Activated CD8-positive, alpha-beta memory T cell treated with anti-CD3 and anti-CD28 coated beads for 4 hours (primary cell): Measurements from ENCODE around the gene PCCA.

Source experiments
- DNase-seq, 2 donors: peaks; one replicate each; pipeline ENCODE4 v3.0.0-alpha.2; 2020; ENCODE audit warnings: low read depth in 2 of 2

PCCA gene

GRCh38 chr13:100461309-100462030, 372.6 kb downstream of the PCCA start:
- DNase-seq: no peak

DNA sequence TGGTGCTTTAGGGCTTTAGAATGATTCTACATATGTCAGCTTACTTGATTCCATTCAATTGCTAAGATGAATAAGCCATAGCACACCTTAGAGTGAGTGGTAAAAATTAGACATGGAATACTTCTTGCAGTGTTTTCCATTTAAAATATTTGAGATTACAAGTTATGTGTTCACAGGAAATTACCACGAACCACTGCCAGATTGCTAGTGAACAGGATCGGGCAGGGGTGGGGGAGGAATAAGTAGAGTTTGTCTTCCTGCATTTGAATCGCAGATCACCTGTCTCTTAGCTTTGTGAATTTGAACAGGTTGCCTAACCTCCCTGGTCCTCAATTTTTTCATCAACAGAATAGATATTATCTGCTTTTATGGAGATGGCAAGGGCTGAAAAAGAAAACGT, 375.1 kb downstream of the PCCA start:
- DNase-seq: no peak

- no peak for DNase-seq
These were observed 376.7 kb downstream of the PCCA start for GRCh38 chr13:100465558-100465957.

DNA sequence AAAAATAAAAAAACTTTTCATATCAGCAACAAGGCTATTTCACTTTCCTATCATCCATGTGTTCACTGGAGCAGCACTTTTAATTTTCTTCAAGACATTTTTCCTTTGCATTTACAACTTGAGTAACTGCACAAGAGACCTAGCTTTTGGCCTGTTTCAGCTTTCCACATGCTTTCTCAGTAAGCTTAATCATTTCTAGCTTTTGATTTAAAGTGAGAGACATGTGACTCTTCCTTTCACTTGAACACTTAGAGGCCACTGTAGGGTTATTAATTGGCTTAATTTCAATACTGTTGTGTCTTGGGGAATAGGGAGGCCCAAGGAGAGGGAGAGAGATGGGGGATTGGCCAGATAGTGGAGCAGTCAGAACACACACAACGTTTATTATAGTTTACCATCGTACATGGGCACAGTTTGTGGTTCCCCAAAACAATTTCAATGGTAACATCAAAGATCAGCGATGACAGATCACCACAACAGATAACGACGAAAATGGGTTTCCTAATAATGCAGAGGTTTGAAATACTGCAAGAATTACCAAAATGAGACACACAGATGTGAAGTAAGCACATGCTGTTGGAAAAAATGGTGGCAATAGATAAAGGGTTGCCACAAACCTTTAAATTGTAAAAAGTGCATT, 382.1 kb downstream of the PCCA start:
- no peak for DNase-seq

DNA sequence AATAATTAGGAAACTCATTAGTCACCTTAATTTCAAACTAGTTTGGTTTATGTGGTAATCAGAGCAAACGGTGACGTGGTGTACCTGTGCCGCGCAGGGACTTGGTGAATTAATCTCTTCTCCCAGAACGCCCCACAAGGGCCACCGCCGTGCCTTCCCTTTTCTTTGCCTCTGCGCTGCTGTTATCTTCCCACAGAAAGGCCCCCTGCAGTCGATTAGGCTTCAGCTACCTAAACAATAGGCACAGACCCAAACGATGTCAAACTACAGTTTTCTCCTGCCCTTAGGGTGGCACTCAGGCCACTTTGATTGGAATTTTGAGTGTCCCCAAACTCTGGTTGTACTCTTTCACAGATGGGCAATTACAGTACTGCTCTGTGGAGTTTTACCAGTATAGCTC, 384.2 kb downstream of the PCCA start:
- DNase-seq: no peak

GRCh38 chr13:100473501-100474044, 384.7 kb downstream of the PCCA start:
- DNase-seq: no peak

DNA sequence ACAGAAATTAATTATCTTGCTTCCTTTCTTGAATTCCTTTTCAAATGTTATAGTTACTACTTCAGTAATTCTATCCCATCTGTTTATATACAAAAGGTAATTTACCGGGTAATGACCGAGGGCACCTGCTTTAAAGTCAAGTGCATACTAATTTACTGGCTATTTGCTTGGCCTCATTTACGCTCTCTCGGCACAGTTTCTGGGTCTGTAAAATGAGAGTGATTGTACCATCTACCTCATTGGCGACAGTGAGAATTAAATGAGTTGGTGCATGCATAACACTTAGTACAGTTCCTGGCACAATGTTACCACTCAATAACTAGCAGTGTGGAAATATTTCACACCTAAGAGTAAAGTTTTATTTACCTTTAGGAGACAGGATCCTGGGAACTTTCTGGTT, 388.1 kb downstream of the PCCA start:
- no peak for DNase-seq

DNA sequence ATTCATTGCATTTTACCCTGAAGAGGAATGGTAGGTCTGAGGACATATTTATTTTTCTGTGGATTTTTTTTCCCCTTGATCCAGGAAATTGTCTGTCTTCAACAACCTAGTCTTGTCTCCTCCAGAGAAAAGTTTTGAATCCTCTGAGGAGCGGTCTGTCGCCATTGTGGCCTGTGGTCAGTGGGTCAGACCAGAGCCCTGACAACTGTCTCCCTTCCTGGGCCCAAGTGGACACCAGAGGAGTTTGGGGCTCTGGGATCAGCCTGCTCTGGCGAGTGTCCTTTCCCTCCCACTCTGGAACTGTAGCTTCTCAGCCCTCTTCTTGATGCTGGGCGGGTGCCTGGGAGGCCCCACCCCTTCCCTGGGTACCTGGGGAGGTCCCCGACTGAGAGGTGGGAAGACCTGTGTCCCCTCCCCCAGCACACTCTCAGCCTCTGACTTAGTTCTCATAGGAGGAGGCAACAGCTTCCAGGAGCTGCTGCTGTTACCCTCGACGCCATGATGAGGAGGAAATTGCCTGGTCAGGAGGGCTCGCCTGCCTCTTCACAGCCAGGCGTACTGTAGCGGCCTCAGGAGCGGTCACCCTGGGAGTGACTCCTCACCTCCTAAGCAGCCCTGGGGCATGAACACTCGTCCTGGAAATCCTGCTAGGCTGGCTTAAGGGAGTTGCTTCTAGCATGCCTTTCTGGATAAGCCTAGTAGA, 389.4 kb downstream of the PCCA start:
- DNase-seq: no peak

DNA sequence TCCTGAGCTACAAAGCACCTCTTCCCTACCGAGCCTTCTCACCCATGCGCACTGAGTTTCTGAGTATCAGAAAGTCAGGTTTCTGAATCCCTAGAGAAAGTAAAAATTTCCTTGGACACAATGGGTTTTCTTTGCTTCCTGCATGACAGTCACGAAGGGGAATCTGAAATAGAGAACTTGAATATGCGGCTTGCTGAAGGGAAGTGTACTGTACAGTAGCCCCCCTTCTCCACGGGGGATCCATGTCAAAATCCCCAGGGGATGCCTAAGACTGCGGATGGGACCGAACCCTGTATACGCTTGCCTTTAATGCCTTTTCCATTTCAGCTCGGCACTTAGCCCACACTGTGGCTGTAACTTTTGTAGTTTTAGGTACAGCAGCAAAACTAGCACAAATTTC, 391.8 kb downstream of the PCCA start:
- DNase-seq: no peak

DNA sequence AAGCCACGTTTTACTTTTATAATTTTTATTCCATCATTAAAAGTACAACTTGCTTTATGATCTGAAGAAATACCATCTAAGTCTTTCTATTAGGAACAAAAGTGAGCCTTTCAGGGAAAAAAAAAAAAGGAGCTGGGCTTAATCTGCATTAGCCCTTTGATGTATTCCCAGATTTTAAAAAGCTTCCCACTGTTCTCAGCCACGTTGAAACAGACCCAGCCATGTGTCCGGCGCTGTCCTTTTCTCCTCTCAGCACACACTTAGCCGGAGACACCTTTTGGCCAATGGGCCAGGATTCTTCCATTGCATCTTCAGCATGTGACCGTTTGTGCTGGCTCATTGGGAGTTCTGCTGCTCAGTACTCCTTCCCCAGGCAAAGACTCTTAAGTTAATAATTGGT, 394.2 kb downstream of the PCCA start:
- DNase-seq: no peak

DNA sequence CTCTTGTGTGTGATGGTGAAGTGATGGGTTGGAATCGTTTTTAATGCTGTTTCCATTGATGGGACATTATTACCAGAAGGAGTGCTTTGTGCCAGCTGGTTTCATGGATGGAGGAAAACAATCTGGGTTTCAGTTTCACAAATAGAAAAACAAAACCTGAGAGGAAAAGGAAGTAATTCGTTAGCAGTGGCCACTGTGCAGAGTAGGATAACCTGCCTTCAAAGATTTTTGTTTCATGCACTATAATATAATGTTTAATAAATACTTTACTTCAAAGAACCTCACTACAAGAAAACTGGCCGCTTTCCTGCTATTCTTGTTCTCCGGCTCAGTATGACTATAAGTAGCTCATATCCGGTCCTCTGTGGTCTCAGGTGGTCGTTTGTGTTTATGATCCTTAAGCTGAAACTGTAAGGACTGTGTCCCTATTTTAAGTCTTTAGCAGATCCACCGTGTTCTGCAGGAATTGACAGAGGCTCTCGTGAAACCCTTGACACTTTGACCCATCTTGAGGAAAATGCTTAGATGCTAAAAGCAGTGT, 395.0 kb downstream of the PCCA start:
- DNase-seq: no peak

DNA sequence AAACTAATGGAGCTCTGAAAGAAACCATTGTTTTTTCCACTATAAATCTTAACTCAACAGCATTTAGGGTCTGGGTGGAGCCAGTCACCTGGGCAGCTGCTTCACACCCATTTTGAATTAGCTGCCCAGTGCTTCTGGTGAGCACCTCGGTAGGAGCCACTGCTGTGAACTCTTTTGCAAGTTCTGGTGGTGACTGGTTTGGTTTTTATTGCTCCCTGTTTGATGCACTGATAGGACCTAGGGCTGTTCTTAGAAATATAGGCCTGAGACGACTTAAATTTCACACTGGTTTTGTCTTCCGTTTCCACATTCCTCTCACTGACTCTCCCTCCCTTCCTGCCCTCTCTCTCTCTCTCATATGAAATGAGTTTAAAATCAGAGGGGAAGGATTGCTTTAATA, 395.8 kb downstream of the PCCA start:
- no peak for DNase-seq

DNA sequence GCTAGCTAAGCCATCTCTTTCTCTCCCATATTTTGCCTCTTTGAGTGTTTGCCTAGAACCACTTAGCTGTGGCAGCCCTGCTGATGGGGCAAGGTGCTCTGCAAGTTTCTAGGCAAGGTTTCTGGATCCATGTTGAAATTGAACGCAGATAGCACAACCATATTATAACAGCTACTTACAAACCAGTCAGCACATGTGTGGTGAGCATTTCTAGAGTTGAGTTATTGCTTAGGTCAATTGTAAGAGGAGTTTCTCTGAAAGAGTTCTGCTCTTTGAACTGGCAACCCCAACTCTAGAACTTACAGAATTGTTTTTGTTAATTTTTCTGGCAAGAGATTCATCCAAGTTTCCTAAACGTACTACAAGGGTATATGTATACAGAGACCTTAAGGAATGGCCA, 396.4 kb downstream of the PCCA start:
- DNase-seq: no peak

DNA sequence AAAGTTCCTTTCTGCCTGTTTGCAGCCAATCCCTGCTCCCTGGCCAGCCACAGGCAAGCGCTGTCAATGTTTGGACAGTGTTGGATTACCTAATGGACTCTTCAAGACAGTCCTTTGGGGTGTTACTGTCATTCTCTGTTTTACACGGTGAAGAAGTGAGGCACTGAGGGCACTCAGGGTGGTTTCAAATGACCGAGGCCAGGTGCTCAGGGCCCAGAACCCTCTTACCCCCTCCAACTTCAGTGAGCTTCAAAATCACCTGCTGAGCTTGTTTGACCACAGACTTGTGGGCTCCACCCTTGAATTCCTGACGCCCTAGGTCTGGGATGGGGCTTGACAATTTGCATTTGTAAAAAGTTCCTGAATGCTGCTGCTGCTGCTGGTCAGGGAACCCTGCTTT, 401.8 kb downstream of the PCCA start:
- no peak for DNase-seq

- DNase-seq: no peak
These were observed 402.4 kb downstream of the PCCA start for GRCh38 chr13:100491164-100491842.

GRCh38 chr13:100493418-100493817, 404.5 kb downstream of the PCCA start:
- no peak for DNase-seq

- DNase-seq: no peak
These were observed 406.6 kb downstream of the PCCA start for GRCh38 chr13:100495455-100495854.

GRCh38 chr13:100497389-100497788, 408.5 kb downstream of the PCCA start:
- no peak for DNase-seq

- DNase-seq: no peak
These were observed 413.6 kb downstream of the PCCA start for GRCh38 chr13:100502446-100502845.

GRCh38 chr13:100503622-100504021, 414.7 kb downstream of the PCCA start:
- no peak for DNase-seq

DNA sequence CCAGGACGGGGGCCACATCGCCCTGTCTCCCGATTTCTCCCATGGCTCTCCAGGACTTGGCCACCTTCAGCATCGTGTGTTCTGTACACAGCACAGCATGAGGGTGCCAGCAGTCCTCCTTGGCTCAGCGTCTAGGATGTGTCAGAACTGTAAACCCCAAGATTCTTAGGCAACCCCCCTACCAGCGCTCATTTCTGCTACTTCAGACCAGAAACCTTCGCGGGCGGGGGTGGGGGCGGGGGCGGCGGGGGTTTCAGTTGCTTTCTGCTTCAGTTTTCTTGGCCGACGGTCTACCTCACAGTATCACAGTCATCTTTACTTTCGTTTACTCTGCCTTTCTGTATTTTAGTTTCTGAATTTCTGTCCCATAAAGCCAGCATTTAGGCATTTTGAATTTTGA, 417.3 kb downstream of the PCCA start:
- DNase-seq: no peak
